ENCODE measurements around the gene ZNF207. TPM values are rescaled to one million over a fixed set of nuclear protein-coding genes. Genes with fewer than 3 reads are reported as not detected.

The ZNF207 gene
- total RNA-seq, 3 donors from 2014 or later (not counting 1 experiment from before 2014, with no cell fraction given), result 378 to 444 (median 428) TPM

DNA sequence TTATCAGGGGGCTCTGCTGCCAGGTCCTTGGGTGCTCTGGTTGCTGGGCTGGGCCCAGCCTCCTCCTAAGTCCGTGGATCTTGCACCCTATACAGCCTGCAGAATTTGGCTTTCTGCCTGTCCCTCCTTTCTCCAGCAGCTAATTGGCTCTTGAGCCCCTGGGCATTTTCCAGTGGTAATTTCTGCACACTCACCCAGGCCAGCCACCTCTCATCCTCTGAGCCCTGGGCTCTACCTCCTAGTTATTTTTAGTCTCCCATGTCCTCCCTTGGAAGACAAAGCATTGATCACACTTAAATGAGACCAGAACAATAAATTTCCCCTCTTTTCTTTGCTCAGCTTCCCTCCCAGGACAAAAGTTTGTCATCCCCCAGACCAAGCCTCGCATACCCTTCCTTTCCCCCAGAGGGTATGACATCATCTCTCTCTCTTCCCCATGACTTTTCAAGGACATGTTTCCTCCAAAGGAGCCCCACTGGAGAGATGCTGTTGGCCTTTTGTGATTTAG is 46.1 kb upstream of the ZNF207 start:
- Histone ChIP-seq H3K27me3 (ENCODE audit: control insufficient read depth, insufficient read depth, low read length) (no peaks in the 10 kb centered on the region), H3K36me3 (ENCODE audit: control insufficient read depth, insufficient read depth, low read length) (no peaks in the 10 kb centered on the region), H3K4me3 (ENCODE audit: low read length) (no peak overlapping the region), H3K4me1 (ENCODE audit: control insufficient read depth, insufficient read depth, low read length) (no peaks in the 10 kb centered on the region), H3K9me3 (ENCODE audit: control insufficient read depth, insufficient read depth, low read length) (no peaks in the 10 kb centered on the region), H3K27ac (ENCODE audit: low read length) (no peak overlapping the region)
- no peaks in the 10 kb centered on the region for H3K27me3 Mint-ChIP-seq (ENCODE audit: low read depth in 2 of 2)
- no peak for ATAC-seq
- no peak overlapping the region for H3K27ac Mint-ChIP-seq
- H3K4me3 Mint-ChIP-seq, result no peak overlapping the region
- H3K4me1 Mint-ChIP-seq, result no peaks in the 10 kb centered on the region
- intact Hi-C loops (cut with micrococcal nuclease), result no loop called here
- H3K36me3 Mint-ChIP-seq, result no peaks in the 10 kb centered on the region
- DNase-seq, result no peak
- H3K9me3 Mint-ChIP-seq, result no peaks in the 10 kb centered on the region
- TF ChIP-seq, protein P1, sequence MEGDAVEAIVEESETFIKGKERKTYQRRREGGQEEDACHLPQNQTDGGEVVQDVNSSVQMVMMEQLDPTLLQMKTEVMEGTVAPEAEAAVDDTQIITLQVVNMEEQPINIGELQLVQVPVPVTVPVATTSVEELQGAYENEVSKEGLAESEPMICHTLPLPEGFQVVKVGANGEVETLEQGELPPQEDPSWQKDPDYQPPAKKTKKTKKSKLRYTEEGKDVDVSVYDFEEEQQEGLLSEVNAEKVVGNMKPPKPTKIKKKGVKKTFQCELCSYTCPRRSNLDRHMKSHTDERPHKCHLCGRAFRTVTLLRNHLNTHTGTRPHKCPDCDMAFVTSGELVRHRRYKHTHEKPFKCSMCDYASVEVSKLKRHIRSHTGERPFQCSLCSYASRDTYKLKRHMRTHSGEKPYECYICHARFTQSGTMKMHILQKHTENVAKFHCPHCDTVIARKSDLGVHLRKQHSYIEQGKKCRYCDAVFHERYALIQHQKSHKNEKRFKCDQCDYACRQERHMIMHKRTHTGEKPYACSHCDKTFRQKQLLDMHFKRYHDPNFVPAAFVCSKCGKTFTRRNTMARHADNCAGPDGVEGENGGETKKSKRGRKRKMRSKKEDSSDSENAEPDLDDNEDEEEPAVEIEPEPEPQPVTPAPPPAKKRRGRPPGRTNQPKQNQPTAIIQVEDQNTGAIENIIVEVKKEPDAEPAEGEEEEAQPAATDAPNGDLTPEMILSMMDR (IDR thresholded peaks at IDR 0.05), result no peak
- WGBS (ENCODE audit: insufficient coverage), result 74% methylated on average over 2 of the region's 2 CpGs

DNA sequence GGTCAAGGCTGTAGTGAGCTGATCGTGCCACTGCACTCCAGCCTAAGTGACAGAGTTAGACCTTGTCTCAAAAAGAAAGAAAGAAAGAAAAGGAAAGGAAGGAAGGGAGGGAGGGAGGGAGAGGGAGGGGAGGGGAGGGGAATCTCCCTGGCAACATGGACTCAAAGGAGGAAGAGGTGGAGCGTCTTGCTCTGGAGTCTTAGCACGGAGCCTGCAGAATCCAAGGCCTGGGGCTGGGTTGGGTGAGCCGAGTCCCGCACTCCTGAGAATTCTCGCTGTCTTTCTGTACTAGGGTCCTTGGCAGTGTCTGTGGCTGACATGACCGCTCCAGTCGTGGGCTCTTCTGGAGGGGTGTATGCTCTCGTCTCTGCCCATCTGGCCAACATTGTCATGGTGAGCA is 44.9 kb upstream of the ZNF207 start:
- Histone ChIP-seq H3K27ac (ENCODE audit: low read length) (no peak overlapping the region), H3K36me3 (ENCODE audit: control insufficient read depth, insufficient read depth, low read length) (no peaks in the 10 kb centered on the region), H3K4me3 (ENCODE audit: low read length) (no peak overlapping the region), H3K9me3 (ENCODE audit: control insufficient read depth, insufficient read depth, low read length) (no peaks in the 10 kb centered on the region), H3K4me1 (ENCODE audit: control insufficient read depth, insufficient read depth, low read length) (no peaks in the 10 kb centered on the region), H3K27me3 (ENCODE audit: control insufficient read depth, insufficient read depth, low read length) (no peaks in the 10 kb centered on the region)
- H3K27me3 Mint-ChIP-seq (ENCODE audit: low read depth in 2 of 2), result no peaks in the 10 kb centered on the region
- H3K36me3 Mint-ChIP-seq, result no peaks in the 10 kb centered on the region
- no peaks in the 10 kb centered on the region for H3K4me1 Mint-ChIP-seq
- intact Hi-C loops (cut with micrococcal nuclease), result no loop called here
- H3K9me3 Mint-ChIP-seq, result no peaks in the 10 kb centered on the region
- ATAC-seq, result no peak
- DNase-seq, result no peak
- TF ChIP-seq, protein P1 (IDR thresholded peaks at IDR 0.05), result no peak
- H3K4me3 Mint-ChIP-seq, result no peak overlapping the region
- 82% methylated on average over 9 of the region's 9 CpGs for WGBS (ENCODE audit: insufficient coverage)
- no peak overlapping the region for H3K27ac Mint-ChIP-seq

DNA sequence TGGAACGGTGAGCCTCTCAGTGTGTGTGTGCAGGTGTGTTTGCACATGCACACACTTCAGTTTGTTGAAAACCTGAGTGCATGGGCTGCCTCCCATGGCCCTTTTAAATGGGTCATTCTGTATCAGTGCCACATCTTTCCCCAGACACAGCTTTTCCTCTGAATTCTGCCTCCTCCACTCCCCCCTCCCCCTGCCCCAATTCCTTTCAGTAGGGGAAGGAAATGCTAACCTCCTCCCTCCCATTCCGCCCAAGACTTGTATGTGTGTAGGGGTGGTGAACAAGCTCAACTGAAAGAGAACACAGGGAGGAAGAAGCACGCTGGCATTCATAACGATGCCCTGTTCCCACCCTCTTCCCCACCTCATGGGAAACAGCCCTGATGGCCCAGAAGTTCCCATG is 42.3 kb upstream of the ZNF207 start:
- 25% methylated on average over 1 of the region's 4 CpGs for WGBS (ENCODE audit: insufficient coverage)
- intact Hi-C loops (cut with micrococcal nuclease), result no loop called here
- H3K4me1 Mint-ChIP-seq, result no peaks in the 10 kb centered on the region
- no peaks in the 10 kb centered on the region for H3K4me1 ChIP-seq (ENCODE audit: control insufficient read depth, insufficient read depth, low read length)
- DNase-seq (no peak), ATAC-seq (no peak)
- H3K4me3 Mint-ChIP-seq, result no peak overlapping the region
- no peaks in the 10 kb centered on the region for H3K27me3 ChIP-seq (ENCODE audit: control insufficient read depth, insufficient read depth, low read length)
- no peaks in the 10 kb centered on the region for H3K36me3 Mint-ChIP-seq
- no peaks in the 10 kb centered on the region for H3K9me3 ChIP-seq (ENCODE audit: control insufficient read depth, insufficient read depth, low read length)
- H3K36me3 ChIP-seq (ENCODE audit: control insufficient read depth, insufficient read depth, low read length), result no peaks in the 10 kb centered on the region
- TF ChIP-seq, protein P1 (IDR thresholded peaks at IDR 0.05), result no peak
- H3K4me3 ChIP-seq (ENCODE audit: low read length), result no peak overlapping the region
- H3K27me3 Mint-ChIP-seq (ENCODE audit: low read depth in 2 of 2), result no peaks in the 10 kb centered on the region
- no peak overlapping the region for H3K27ac ChIP-seq (ENCODE audit: low read length)
- H3K9me3 Mint-ChIP-seq, result no peaks in the 10 kb centered on the region
- H3K27ac Mint-ChIP-seq, result no peak overlapping the region

DNA sequence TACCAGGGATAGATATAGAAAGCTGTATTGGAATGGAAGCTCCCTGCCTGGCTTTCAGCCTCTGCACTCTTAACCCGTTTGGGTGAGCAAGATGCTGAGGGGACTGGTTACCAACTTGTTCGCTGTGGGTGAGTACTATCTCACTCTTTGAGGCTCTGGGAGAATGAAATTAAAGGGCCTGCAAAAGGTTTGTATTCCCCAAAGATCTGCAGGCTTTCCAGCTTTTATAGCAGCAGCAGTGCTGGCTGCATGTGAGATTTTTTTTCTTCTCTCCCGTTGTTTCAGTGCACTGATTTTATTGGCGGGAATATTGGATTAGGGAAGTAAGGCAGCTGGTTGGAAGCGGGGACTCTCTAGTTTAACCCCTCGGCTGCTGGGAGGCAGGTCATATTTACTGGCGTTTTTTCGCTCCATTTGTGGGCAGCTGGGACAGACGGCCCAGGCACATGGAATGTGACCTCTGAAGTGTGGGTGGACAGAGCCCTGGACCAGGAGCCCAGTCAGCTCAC is 38.9 kb upstream of the ZNF207 start:
- ATAC-seq (no peak), DNase-seq (no peak)
- Mint-ChIP-seq H3K9me3 (no peaks in the 10 kb centered on the region), H3K27me3 (ENCODE audit: low read depth in 2 of 2) (peaks cover 0 to 3% of the 10 kb centered on the region in 2 donors), H3K36me3 (no peaks in the 10 kb centered on the region), H3K4me1 (no peaks in the 10 kb centered on the region), H3K4me3 (no peak overlapping the region), H3K27ac (no peak overlapping the region)
- Histone ChIP-seq H3K27ac (ENCODE audit: low read length) (no peak overlapping the region), H3K9me3 (ENCODE audit: control insufficient read depth, insufficient read depth, low read length) (no peaks in the 10 kb centered on the region), H3K36me3 (ENCODE audit: control insufficient read depth, insufficient read depth, low read length) (no peaks in the 10 kb centered on the region), H3K4me3 (ENCODE audit: low read length) (no peak overlapping the region), H3K27me3 (ENCODE audit: control insufficient read depth, insufficient read depth, low read length) (no peaks in the 10 kb centered on the region), H3K4me1 (ENCODE audit: control insufficient read depth, insufficient read depth, low read length) (no peaks in the 10 kb centered on the region)
- intact Hi-C loops (cut with micrococcal nuclease), result no loop called here
- TF ChIP-seq, protein P1 (IDR thresholded peaks at IDR 0.05), result no peak
- 77% methylated on average over 9 of the region's 9 CpGs for WGBS (ENCODE audit: insufficient coverage)
